Caco-2 (cell line): Measurements from ENCODE around the gene SBDS. TPM values are rescaled to one million over a fixed set of nuclear protein-coding genes. Genes with fewer than 3 reads are reported as not detected.
"Not testable (repeated sequence)": the region's sequence is repeated elsewhere in the genome, so short reads cannot be mapped to it uniquely, and the experiment has no call there.

Source experiments
- BruUV-seq: library from RNA; stranded (reverse); fragments of 400-500 nt; replicated peaks from 2 replicates; lab custom pipeline; 2021; lab: Mats Ljungman, UMichigan
- CTCF ChIA-PET: fragments of 300-600 bp; sonication (Branson Sonifier 250); formaldehyde crosslinking; loops from one replicate; lab custom pipeline; 2022; ENCODE audit warnings: antibody characterized with exemption; lab: Charles Lee
- POLR2A ChIA-PET: fragments of 300-600 bp; sonication (Branson Sonifier 250); formaldehyde crosslinking; loops from one replicate; lab custom pipeline; 2022; ENCODE audit warnings: antibody characterized with exemption; lab: Charles Lee
- DNase-seq, 2 experiments: peaks; one replicate each; pipeline versions ENCODE4 v3.0.0 to v3.0.0-alpha.2; 2020 to 2022
- H3K27me3 ChIP-seq: replicated peaks from 2 replicates; pipeline ENCODE4 v1.6.0; 2011; ENCODE audit warnings: low read length; ENCODE audit not compliant: control insufficient read depth, insufficient read depth
- H3K36me3 ChIP-seq: 2 replicates; pipeline ENCODE4 v1.5.1; 2011; ENCODE audit warnings: low read length; ENCODE audit not compliant: control insufficient read depth, insufficient read depth
- H3K4me1 ChIP-seq: fragments of 250-450 bp; sonication (Bioruptor Pico); 2 replicates; pipeline ENCODE4 v1.5.1; 2020; ENCODE audit warnings: mild to moderate bottlenecking
- H3K4me3 ChIP-seq: 2 replicates; pipeline ENCODE4 v1.5.1; 2011; ENCODE audit warnings: low read depth, mild to moderate bottlenecking, control low read depth, low read length
- H3K9me3 ChIP-seq: fragments of 250-450 bp; sonication (Bioruptor Pico); 2 replicates; pipeline ENCODE4 v1.5.1; 2020; ENCODE audit warnings: mild to moderate bottlenecking, moderate library complexity
- H3K27ac Mint-ChIP-seq: one replicate; pipeline ENCODE4 v1.8.0; 2022; ENCODE audit warnings: mixed read lengths; ENCODE audit not compliant: unreplicated experiment
- H3K27me3 Mint-ChIP-seq: one replicate; pipeline ENCODE4 v1.8.0; 2022; ENCODE audit warnings: mixed read lengths; ENCODE audit not compliant: insufficient read depth, unreplicated experiment
- H3K36me3 Mint-ChIP-seq: one replicate; pipeline ENCODE4 v1.8.0; 2022; ENCODE audit warnings: mild to moderate bottlenecking, mixed read lengths; ENCODE audit not compliant: insufficient read depth, unreplicated experiment
- H3K4me1 Mint-ChIP-seq: one replicate; pipeline ENCODE4 v1.8.0; 2022; ENCODE audit warnings: low read depth, mixed read lengths; ENCODE audit not compliant: unreplicated experiment
- H3K4me3 Mint-ChIP-seq: one replicate; pipeline ENCODE4 v1.8.0; 2022; ENCODE audit warnings: mild to moderate bottlenecking, moderate library complexity, mixed read lengths; ENCODE audit not compliant: unreplicated experiment
- H3K9me3 Mint-ChIP-seq: one replicate; pipeline ENCODE4 v1.8.0; 2022; ENCODE audit warnings: mixed read lengths; ENCODE audit not compliant: unreplicated experiment
- intact Hi-C: fragments of 100-400 bp; cut with micrococcal nuclease; formaldehyde crosslinking; loops from one replicate; pipeline ENCODE4 v1.10.0; 2022; ENCODE audit not compliant: unreplicated experiment
- total RNA-seq: library from RNA; stranded (reverse); gene quantifications from 2 replicates; pipeline ENCODE4 v1.2.3, GENCODE V29; 2022
- TF ChIP-seq, protein P1 (sequence below), 2 experiments: fragments of 200-600 bp in 1 of 2; IDR thresholded peaks; 1 replicate in 1 of 2; 2 replicates in 1 of 2; pipeline versions ENCODE4 v1.5.1 to v1.8.0; 2011 to 2022; ENCODE audit warnings: antibody characterized with exemption in 1 of 2, control low read depth in 1 of 2, inconsistent platforms in 1 of 2, low read depth in 1 of 2, low read length in 1 of 2, mild to moderate bottlenecking in 1 of 2, moderate library complexity in 1 of 2; ENCODE audit not compliant: insufficient read depth in 1 of 2, severe bottlenecking in 1 of 2, unreplicated experiment in 1 of 2

Gene SBDS
- total RNA-seq, 1 experiment from 2014 or later: 130 TPM

- Histone ChIP-seq H3K27me3 (no peaks in the 10 kb centered on the region), H3K4me1 (no peaks in the 10 kb centered on the region), H3K4me3 (no peak overlapping the region), H3K36me3 (peaks cover 4% of the 10 kb centered on the region; the same call in 1 of the 2 replicates), H3K9me3 (no peaks in the 10 kb centered on the region)
- no peak overlapping the region for H3K27ac Mint-ChIP-seq
- ChIA-PET CTCF (no interaction called here), POLR2A (interaction anchor here (0.7 kb wide), 1 partner anchor 310 kb away, joined by 3 read pairs; no protein-coding TSS in a partner anchor)
- H3K4me1 Mint-ChIP-seq: no peaks in the 10 kb centered on the region
- no peak for DNase-seq
- H3K27me3 Mint-ChIP-seq: no peaks in the 10 kb centered on the region
- BruUV-seq: no TSS peak
- peaks cover 6% of the 10 kb centered on the region for H3K9me3 Mint-ChIP-seq
- TF ChIP-seq, protein P1, sequence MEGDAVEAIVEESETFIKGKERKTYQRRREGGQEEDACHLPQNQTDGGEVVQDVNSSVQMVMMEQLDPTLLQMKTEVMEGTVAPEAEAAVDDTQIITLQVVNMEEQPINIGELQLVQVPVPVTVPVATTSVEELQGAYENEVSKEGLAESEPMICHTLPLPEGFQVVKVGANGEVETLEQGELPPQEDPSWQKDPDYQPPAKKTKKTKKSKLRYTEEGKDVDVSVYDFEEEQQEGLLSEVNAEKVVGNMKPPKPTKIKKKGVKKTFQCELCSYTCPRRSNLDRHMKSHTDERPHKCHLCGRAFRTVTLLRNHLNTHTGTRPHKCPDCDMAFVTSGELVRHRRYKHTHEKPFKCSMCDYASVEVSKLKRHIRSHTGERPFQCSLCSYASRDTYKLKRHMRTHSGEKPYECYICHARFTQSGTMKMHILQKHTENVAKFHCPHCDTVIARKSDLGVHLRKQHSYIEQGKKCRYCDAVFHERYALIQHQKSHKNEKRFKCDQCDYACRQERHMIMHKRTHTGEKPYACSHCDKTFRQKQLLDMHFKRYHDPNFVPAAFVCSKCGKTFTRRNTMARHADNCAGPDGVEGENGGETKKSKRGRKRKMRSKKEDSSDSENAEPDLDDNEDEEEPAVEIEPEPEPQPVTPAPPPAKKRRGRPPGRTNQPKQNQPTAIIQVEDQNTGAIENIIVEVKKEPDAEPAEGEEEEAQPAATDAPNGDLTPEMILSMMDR (IDR thresholded peaks at IDR 0.05; ENCODE audit: insufficient read depth in 1 of 2, low read depth in 1 of 2, low read length in 1 of 2, severe bottlenecking in 1 of 2, unreplicated experiment in 1 of 2): no peak
- H3K4me3 Mint-ChIP-seq: no peak overlapping the region
- intact Hi-C loops: no loop called here
- peaks cover 59% of the 10 kb centered on the region for H3K36me3 Mint-ChIP-seq
Observed at GRCh38 chr7:67033251-67033650, 37.9 kb upstream of the SBDS start.

- H3K4me1 Mint-ChIP-seq, H3K4me3 Mint-ChIP-seq, DNase-seq, H3K27me3 Mint-ChIP-seq, H3K9me3 ChIP-seq, H3K27me3 ChIP-seq, CTCF ChIA-PET, H3K27ac Mint-ChIP-seq, intact Hi-C loops, H3K4me3 ChIP-seq, BruUV-seq, H3K36me3 ChIP-seq, H3K4me1 ChIP-seq, POLR2A ChIA-PET, H3K9me3 Mint-ChIP-seq: not testable (repeated sequence)
- H3K36me3 Mint-ChIP-seq: peaks cover 75% of the 10 kb centered on the region
Observed at GRCh38 chr7:67031685-67032084, 36.3 kb upstream of the SBDS start.

DNA sequence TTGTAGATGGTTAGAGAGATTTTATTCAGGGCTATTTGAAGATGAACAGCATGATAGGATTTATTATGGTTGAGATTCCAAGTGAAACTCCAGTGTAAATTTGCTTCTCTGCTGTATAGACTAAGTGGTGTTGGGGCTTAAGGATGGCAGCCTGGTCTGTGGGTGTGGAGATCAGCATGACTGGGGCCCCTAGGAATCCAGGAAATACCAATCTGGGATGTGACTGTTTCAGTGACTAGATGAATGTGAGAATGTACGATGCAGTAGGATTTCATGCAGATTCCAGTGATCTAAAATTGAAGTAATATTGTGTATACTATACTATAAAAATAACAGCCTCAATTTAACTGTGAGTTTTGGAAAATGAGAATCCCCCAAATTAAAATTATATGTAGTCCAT is 30.1 kb upstream of the SBDS start:
- H3K4me3 Mint-ChIP-seq, DNase-seq, POLR2A ChIA-PET, CTCF ChIA-PET, H3K4me1 Mint-ChIP-seq, H3K4me3 ChIP-seq, H3K9me3 ChIP-seq, H3K27me3 Mint-ChIP-seq, H3K9me3 Mint-ChIP-seq, H3K4me1 ChIP-seq, intact Hi-C loops, H3K36me3 ChIP-seq, H3K27me3 ChIP-seq, H3K27ac Mint-ChIP-seq: not testable (repeated sequence)
- BruUV-seq: TSS peak; percentile 20
- peaks cover 71% of the 10 kb centered on the region for H3K36me3 Mint-ChIP-seq

GRCh38 chr7:67022511-67022910 is 27.1 kb upstream of the SBDS start:
- CTCF ChIA-PET: no interaction called here

More at GRCh38 chr7:67022511-67022910, 27.1 kb upstream of the SBDS start:
- Mint-ChIP-seq H3K27me3 (no peaks in the 10 kb centered on the region), H3K27ac (no peak overlapping the region), H3K4me3 (no peak overlapping the region), H3K4me1 (no peaks in the 10 kb centered on the region), H3K36me3 (peaks cover 75% of the 10 kb centered on the region), H3K9me3 (no peaks in the 10 kb centered on the region)
- TF ChIP-seq, protein P1 (IDR thresholded peaks at IDR 0.05; ENCODE audit: insufficient read depth in 1 of 2, low read depth in 1 of 2, low read length in 1 of 2, severe bottlenecking in 1 of 2, unreplicated experiment in 1 of 2): no peak
- Histone ChIP-seq H3K27me3 (no peaks in the 10 kb centered on the region), H3K4me1 (no peaks in the 10 kb centered on the region), H3K4me3 (no peak overlapping the region), H3K9me3 (no peaks in the 10 kb centered on the region), H3K36me3 (no peaks in the 10 kb centered on the region)
- intact Hi-C loops: no loop called here
- no peak for DNase-seq
- POLR2A ChIA-PET: no interaction called here
- BruUV-seq: no TSS peak
